Measurements from ENCODE around the gene SLC7A14.

SLC7A14 gene

DNA sequence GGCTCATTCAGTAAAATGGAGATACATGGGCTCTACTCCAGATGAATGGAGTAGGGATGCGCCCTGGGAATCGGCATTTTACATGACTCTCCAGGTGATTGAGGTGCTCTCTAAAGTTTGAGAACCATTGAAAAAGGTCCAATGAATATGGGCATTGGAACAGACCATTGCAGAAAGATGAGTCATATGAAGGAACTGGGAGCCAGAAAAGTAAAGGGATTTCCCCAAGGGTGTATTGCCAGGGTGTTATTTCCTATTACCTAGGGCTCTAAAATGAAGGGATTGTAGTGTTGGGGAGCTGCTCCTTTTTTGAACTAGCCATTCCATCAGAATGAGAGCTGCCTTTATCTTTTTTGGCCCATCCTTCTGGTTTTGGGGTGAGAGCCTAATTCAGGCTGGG, 145.5 kb downstream of the SLC7A14 start:
- Mint-ChIP-seq H3K9me3 (no peaks in the 10 kb centered on the region), H3K4me1 (ENCODE audit: low read depth) (no peaks in the 10 kb centered on the region), H3K4me3 (no peak overlapping the region), H3K36me3 (ENCODE audit: low read depth) (no peaks in the 10 kb centered on the region), H3K27ac (no peak overlapping the region), H3K27me3 (peaks cover 4% of the 10 kb centered on the region)
- intact Hi-C loops (cut with micrococcal nuclease): no loop called here

DNA sequence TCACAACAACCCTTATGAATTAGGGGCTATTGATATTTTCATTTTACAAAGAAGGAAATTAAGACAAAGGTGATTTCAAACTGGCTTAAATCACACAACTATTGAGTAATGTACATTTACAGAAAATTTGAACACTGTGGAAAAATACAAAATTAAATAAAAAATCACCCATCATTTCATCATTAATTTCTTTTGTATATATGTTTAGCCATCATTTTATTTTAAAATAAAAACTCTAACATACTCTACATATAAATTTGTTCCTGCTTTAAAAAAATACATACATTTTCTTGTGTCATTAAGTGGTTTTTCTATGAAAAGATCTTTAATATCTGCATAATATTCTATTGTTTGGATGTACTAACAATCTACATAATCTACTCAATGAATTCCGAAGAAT, 147.0 kb downstream of the SLC7A14 start:
- no peak overlapping the region for H3K27ac Mint-ChIP-seq
- no peak overlapping the region for H3K4me3 Mint-ChIP-seq
- H3K9me3 Mint-ChIP-seq: no peaks in the 10 kb centered on the region
- H3K27me3 Mint-ChIP-seq: peaks cover 4% of the 10 kb centered on the region
- no peaks in the 10 kb centered on the region for H3K36me3 Mint-ChIP-seq (ENCODE audit: low read depth)
- H3K4me1 Mint-ChIP-seq (ENCODE audit: low read depth): no peaks in the 10 kb centered on the region
- intact Hi-C loops (cut with micrococcal nuclease): no loop called here

- H3K36me3 Mint-ChIP-seq (ENCODE audit: low read depth): no peaks in the 10 kb centered on the region
- peaks cover 4% of the 10 kb centered on the region for H3K27me3 Mint-ChIP-seq
- H3K27ac Mint-ChIP-seq: no peak overlapping the region
- H3K4me1 Mint-ChIP-seq (ENCODE audit: low read depth): no peaks in the 10 kb centered on the region
- H3K4me3 Mint-ChIP-seq: no peak overlapping the region
- intact Hi-C loops (cut with micrococcal nuclease): no loop called here
- no peaks in the 10 kb centered on the region for H3K9me3 Mint-ChIP-seq
Measured at GRCh38 chr3:170437696-170438407, 148.0 kb downstream of the SLC7A14 start.

- intact Hi-C loops (cut with micrococcal nuclease): no loop called here
- Mint-ChIP-seq H3K36me3 (ENCODE audit: low read depth) (no peaks in the 10 kb centered on the region), H3K9me3 (no peaks in the 10 kb centered on the region), H3K27ac (no peak overlapping the region), H3K4me3 (no peak overlapping the region), H3K4me1 (ENCODE audit: low read depth) (no peaks in the 10 kb centered on the region), H3K27me3 (no peaks in the 10 kb centered on the region)
Measured at GRCh38 chr3:170437176-170437575, 148.7 kb downstream of the SLC7A14 start.

DNA sequence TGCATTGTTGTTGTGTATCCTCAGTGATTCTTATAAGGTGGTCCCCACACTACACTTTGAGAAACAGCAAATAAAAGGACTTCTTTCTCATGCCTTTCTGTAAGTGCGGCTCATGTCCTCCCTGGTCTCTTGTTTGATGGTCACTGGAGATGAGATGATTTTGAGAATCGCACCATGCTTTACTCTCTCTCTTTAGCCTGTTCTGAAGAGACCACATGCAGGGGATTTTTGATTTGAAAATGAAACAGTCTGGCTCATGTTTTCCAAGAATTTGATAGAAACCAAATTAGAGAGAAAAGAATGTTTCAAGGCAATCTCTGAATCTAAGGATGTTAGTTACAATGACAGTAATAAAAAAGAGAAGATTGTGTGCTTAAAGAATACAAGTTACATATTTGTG, 149.2 kb downstream of the SLC7A14 start:
- H3K4me1 Mint-ChIP-seq (ENCODE audit: low read depth): no peaks in the 10 kb centered on the region
- no peak overlapping the region for H3K27ac Mint-ChIP-seq
- intact Hi-C loops (cut with micrococcal nuclease): no loop called here
- no peaks in the 10 kb centered on the region for H3K27me3 Mint-ChIP-seq
- H3K36me3 Mint-ChIP-seq (ENCODE audit: low read depth): no peaks in the 10 kb centered on the region
- H3K9me3 Mint-ChIP-seq: no peaks in the 10 kb centered on the region
- no peak overlapping the region for H3K4me3 Mint-ChIP-seq

DNA sequence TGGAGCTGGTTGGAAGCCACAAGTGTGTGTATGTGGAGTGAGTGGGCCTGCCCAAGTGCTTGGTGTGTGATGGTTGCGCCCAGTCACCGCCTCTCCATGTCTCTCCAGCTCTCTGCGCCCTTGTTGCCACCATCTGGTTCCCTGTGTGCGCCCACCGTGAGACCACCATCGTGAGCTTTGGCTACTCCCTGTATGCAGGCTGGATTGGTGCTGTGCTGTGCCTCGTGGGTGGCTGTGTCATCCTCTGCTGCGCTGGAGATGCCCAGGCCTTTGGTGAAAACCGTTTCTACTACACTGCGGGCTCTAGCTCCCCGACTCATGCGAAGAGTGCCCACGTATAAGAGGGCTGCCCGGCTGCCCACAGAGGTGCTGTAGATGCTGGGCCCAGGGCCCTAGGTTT, 153.5 kb downstream of the SLC7A14 start:
- H3K36me3 Mint-ChIP-seq (ENCODE audit: low read depth): no peaks in the 10 kb centered on the region
- H3K9me3 Mint-ChIP-seq: no peaks in the 10 kb centered on the region

GRCh38 chr3:170431054-170431453, 154.8 kb downstream of the SLC7A14 start:
- no peak overlapping the region for H3K4me3 Mint-ChIP-seq

More for the DNA sequence above, 153.5 kb downstream of the SLC7A14 start:
- H3K4me3 Mint-ChIP-seq: no peak overlapping the region
- intact Hi-C loops (cut with micrococcal nuclease): no loop called here
- no peaks in the 10 kb centered on the region for H3K4me1 Mint-ChIP-seq (ENCODE audit: low read depth)
- no peak overlapping the region for H3K27ac Mint-ChIP-seq
- H3K27me3 Mint-ChIP-seq: no peaks in the 10 kb centered on the region

GRCh38 chr3:170429050-170429449, 156.8 kb downstream of the SLC7A14 start:
- Mint-ChIP-seq H3K4me3 (no peak overlapping the region), H3K4me1 (ENCODE audit: low read depth) (no peaks in the 10 kb centered on the region), H3K27ac (no peak overlapping the region), H3K36me3 (ENCODE audit: low read depth) (no peaks in the 10 kb centered on the region), H3K27me3 (peaks cover 7% of the 10 kb centered on the region), H3K9me3 (no peaks in the 10 kb centered on the region)
- intact Hi-C loops (cut with micrococcal nuclease): no loop called here

More at GRCh38 chr3:170431054-170431453, 154.8 kb downstream of the SLC7A14 start:
- H3K27me3 Mint-ChIP-seq: peaks cover 2% of the 10 kb centered on the region
- H3K9me3 Mint-ChIP-seq: no peaks in the 10 kb centered on the region
- no peaks in the 10 kb centered on the region for H3K36me3 Mint-ChIP-seq (ENCODE audit: low read depth)
- H3K27ac Mint-ChIP-seq: no peak overlapping the region
- H3K4me1 Mint-ChIP-seq (ENCODE audit: low read depth): no peaks in the 10 kb centered on the region
- intact Hi-C loops (cut with micrococcal nuclease): no loop called here

- Mint-ChIP-seq H3K36me3 (ENCODE audit: low read depth) (no peaks in the 10 kb centered on the region), H3K4me1 (ENCODE audit: low read depth) (no peaks in the 10 kb centered on the region), H3K27me3 (peaks cover 7% of the 10 kb centered on the region), H3K4me3 (no peak overlapping the region), H3K9me3 (no peaks in the 10 kb centered on the region), H3K27ac (no peak overlapping the region)
- intact Hi-C loops (cut with micrococcal nuclease): no loop called here
Measured at GRCh38 chr3:170428095-170428494, 157.8 kb downstream of the SLC7A14 start.

- peaks cover 11% of the 10 kb centered on the region for H3K27me3 Mint-ChIP-seq
- H3K27ac Mint-ChIP-seq: no peak overlapping the region
- no peaks in the 10 kb centered on the region for H3K9me3 Mint-ChIP-seq
- no peaks in the 10 kb centered on the region for H3K36me3 Mint-ChIP-seq (ENCODE audit: low read depth)
- no peak overlapping the region for H3K4me3 Mint-ChIP-seq
- intact Hi-C loops (cut with micrococcal nuclease): no loop called here
- H3K4me1 Mint-ChIP-seq (ENCODE audit: low read depth): no peaks in the 10 kb centered on the region
Measured at GRCh38 chr3:170426240-170426797, 159.6 kb downstream of the SLC7A14 start.

DNA sequence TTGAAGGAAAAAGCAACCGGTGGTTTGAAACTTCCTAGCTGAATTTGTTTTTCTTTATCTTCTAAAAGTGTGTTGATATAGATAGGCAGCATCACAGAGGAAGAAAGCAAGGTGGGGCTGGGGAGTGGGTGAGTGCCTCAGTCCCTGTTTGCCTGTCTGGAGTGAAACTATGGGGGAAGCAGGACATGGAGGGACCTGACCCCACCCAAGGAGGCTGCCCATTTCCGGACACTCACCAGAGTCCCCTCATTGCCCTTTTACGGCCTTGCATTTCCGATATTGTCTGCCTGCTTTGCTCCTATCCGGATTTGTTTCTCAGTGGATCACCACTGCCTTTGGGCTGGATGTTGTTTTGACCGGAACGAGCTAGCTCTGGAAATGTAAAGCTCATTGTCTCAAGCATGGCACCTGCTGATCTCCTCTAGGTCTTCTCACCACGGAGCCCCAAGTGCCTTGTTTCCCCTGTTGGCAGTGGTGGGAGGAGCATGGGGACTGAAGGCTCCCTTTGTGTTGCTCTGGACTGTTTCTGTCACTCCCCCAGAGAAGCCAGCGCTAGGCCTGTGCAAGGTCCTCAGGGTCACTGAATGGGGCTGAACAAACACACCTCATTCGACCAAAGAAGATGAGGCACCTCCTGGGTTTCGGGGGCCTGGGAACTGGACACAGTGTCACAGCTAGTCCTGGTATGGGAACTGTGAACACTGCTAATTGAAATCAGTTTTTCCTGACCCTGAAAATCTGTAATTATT, 160.2 kb downstream of the SLC7A14 start:
- intact Hi-C loops (cut with micrococcal nuclease): no loop called here
- Mint-ChIP-seq H3K27ac (no peak overlapping the region), H3K4me1 (ENCODE audit: low read depth) (no peaks in the 10 kb centered on the region), H3K9me3 (no peaks in the 10 kb centered on the region), H3K36me3 (ENCODE audit: low read depth) (no peaks in the 10 kb centered on the region), H3K4me3 (no peak overlapping the region), H3K27me3 (peaks cover 17% of the 10 kb centered on the region)

GRCh38 chr3:170424879-170425278, 161.0 kb downstream of the SLC7A14 start:
- no peaks in the 10 kb centered on the region for H3K4me1 Mint-ChIP-seq (ENCODE audit: low read depth)
- no peak overlapping the region for H3K27ac Mint-ChIP-seq
- H3K27me3 Mint-ChIP-seq: peaks cover 25% of the 10 kb centered on the region
- H3K36me3 Mint-ChIP-seq (ENCODE audit: low read depth): no peaks in the 10 kb centered on the region
- intact Hi-C loops (cut with micrococcal nuclease): no loop called here
- no peaks in the 10 kb centered on the region for H3K9me3 Mint-ChIP-seq
- H3K4me3 Mint-ChIP-seq: no peak overlapping the region

DNA sequence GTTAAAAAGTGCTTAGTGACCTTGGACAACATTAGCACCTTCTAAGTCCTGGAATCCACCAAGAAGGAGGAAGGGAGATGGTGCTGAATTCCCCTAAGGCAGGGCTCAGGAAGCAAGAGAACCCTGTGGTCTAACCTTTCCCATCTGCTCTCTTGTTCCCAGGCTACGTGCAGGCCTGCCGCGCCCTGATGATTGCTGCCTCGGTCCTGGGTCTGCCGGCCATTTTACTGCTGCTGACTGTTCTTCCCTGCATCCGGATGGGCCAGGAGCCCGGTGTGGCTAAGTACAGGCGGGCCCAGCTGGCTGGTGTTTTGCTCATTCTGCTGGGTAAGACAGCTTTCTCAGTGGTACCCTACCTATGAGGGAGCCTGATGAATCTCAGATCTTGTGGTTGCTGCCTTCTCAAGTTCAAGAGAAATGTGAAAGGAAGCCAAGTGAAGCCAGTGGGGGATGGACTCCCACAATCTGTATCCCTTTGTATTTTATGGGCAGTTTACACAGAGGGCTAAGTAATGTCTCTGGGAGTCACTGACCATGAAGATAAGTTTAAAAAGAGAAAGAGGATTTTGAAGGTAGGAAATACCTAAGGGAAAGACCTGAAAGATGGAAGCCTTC, 162.8 kb downstream of the SLC7A14 start:
- Mint-ChIP-seq H3K9me3 (no peaks in the 10 kb centered on the region), H3K36me3 (ENCODE audit: low read depth) (no peaks in the 10 kb centered on the region), H3K4me1 (ENCODE audit: low read depth) (peaks cover 10% of the 10 kb centered on the region), H3K4me3 (no peak overlapping the region), H3K27ac (no peak overlapping the region), H3K27me3 (peaks cover 40% of the 10 kb centered on the region)
- intact Hi-C loops (cut with micrococcal nuclease): no loop called here

- Mint-ChIP-seq H3K4me3 (no peak overlapping the region), H3K36me3 (ENCODE audit: low read depth) (no peaks in the 10 kb centered on the region), H3K27me3 (peaks cover 49% of the 10 kb centered on the region), H3K27ac (no peak overlapping the region), H3K4me1 (ENCODE audit: low read depth) (peaks cover 11% of the 10 kb centered on the region), H3K9me3 (no peaks in the 10 kb centered on the region)
- intact Hi-C loops (cut with micrococcal nuclease): no loop called here
Measured at GRCh38 chr3:170421758-170422157, 164.1 kb downstream of the SLC7A14 start.
